Loucy (cell line): ENCODE measurements around the gene EP300.

Experiments used
- H2AFZ ChIP-seq: fragments of 200-600 bp; sonication (generic); 2 replicates; pipeline ENCODE4 v1.6.0; 2016; ENCODE audit warnings: antibody characterized with exemption, mild to moderate bottlenecking, low read length, moderate library complexity
- H3F3A ChIP-seq: fragments of 200-600 bp; 2 replicates; pipeline ENCODE4 v1.6.0; 2016; ENCODE audit warnings: antibody characterized with exemption, low read depth, mild to moderate bottlenecking
- H3K27me3 ChIP-seq: fragments of 200-600 bp; sonication (generic); 2 replicates; pipeline ENCODE4 v1.6.1; 2014; ENCODE audit warnings: low read length, mild to moderate bottlenecking; ENCODE audit not compliant: insufficient read depth, poor library complexity, severe bottlenecking
- H3K36me3 ChIP-seq: fragments of 200-600 bp; sonication (generic); 2 replicates; pipeline ENCODE4 v1.6.1; 2016; ENCODE audit warnings: low read length; ENCODE audit not compliant: insufficient read depth
- H3K4me1 ChIP-seq: fragments of 200-600 bp; sonication (generic); 2 replicates; pipeline ENCODE4 v1.5.1; 2014; ENCODE audit warnings: low read length, mild to moderate bottlenecking; ENCODE audit not compliant: insufficient read depth, poor library complexity, severe bottlenecking
- H3K4me2 ChIP-seq: fragments of 200-600 bp; sonication (generic); 2 replicates; pipeline ENCODE4 v1.6.0; 2014; ENCODE audit warnings: antibody characterized with exemption, low read length, low read depth, mild to moderate bottlenecking; ENCODE audit not compliant: poor library complexity, severe bottlenecking
- H3K4me3 ChIP-seq: fragments of 200-600 bp; sonication (generic); 2 replicates; pipeline ENCODE4 v1.5.1; 2014; ENCODE audit warnings: low read length, mild to moderate bottlenecking, mixed read lengths; ENCODE audit not compliant: poor library complexity, severe bottlenecking
- H3K79me2 ChIP-seq: fragments of 200-600 bp; sonication (generic); 2 replicates; pipeline ENCODE4 v1.6.1; 2014; ENCODE audit warnings: low read length; ENCODE audit not compliant: insufficient read depth
- H3K9ac ChIP-seq: fragments of 200-600 bp; sonication (generic); 2 replicates; pipeline ENCODE4 v1.6.0; 2014; ENCODE audit warnings: mild to moderate bottlenecking, low read depth, low read length, moderate library complexity; ENCODE audit not compliant: poor library complexity, severe bottlenecking
- H3K9me2 ChIP-seq: fragments of 200-600 bp; sonication (generic); replicated peaks from 2 replicates; pipeline ENCODE4 v1.6.1; 2016; ENCODE audit warnings: low read depth, low read length, mixed read lengths
- H3K9me3 ChIP-seq: fragments of 200-600 bp; sonication (generic); 2 replicates; pipeline ENCODE4 v1.6.1; 2014; ENCODE audit warnings: mild to moderate bottlenecking, antibody characterized with exemption, low read length, low read depth; ENCODE audit not compliant: insufficient read depth
- H4K20me1 ChIP-seq: fragments of 200-600 bp; sonication (generic); 2 replicates; pipeline ENCODE4 v1.6.0; 2014; ENCODE audit warnings: antibody characterized with exemption, low read length, mild to moderate bottlenecking; ENCODE audit not compliant: insufficient read depth, poor library complexity, severe bottlenecking
- EZH2phosphoT487 ChIP-seq: fragments of 200-600 bp; IDR thresholded peaks from 2 replicates; pipeline ENCODE4 v1.6.1; 2018; ENCODE audit warnings: antibody characterized with exemption, mild to moderate bottlenecking, moderate library complexity, borderline replicate concordance
- TF ChIP-seq, protein P1 (sequence below): fragments of 200-600 bp; sonication (generic); conservative IDR thresholded peaks from 2 replicates; pipeline ENCODE4 v1.5.1; 2014; ENCODE audit warnings: mild to moderate bottlenecking, antibody characterized with exemption, low read length

EP300 gene

DNA sequence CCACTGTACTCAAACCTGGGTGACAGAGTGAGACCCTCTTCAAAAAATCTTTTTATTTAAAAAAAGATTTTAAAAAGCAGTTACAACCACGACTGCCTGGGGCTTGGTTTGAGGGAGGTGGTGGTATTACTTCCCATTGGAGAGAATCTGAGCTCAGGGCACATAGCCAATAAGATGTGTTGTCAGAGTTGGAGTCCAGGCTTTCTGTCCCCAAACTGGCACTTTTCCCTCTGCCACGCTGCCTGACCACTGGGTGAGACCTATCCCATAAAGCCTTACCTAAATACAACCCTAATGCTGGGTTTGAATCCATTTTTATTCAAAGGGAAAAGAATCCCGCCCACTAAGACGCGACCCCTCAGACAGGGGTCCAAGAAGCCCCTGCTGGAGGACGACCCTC lies 136.8 kb downstream of the EP300 start:
- Histone ChIP-seq H3F3A (no peaks in the 10 kb centered on the region), H3K4me1 (no peaks in the 10 kb centered on the region), H3K27me3 (no peaks in the 10 kb centered on the region), H3K9me3 (no peaks in the 10 kb centered on the region), H3K4me3 (no peak overlapping the region), H3K79me2 (no peaks in the 10 kb centered on the region), H3K9ac (no peak overlapping the region), H4K20me1 (no peaks in the 10 kb centered on the region), H3K36me3 (no peaks in the 10 kb centered on the region; the same call in 1 of the 2 replicates), H3K9me2 (no peaks in the 10 kb centered on the region), H2AFZ (no peak overlapping the region), H3K4me2 (no peak overlapping the region)
- TF ChIP-seq, protein P1, sequence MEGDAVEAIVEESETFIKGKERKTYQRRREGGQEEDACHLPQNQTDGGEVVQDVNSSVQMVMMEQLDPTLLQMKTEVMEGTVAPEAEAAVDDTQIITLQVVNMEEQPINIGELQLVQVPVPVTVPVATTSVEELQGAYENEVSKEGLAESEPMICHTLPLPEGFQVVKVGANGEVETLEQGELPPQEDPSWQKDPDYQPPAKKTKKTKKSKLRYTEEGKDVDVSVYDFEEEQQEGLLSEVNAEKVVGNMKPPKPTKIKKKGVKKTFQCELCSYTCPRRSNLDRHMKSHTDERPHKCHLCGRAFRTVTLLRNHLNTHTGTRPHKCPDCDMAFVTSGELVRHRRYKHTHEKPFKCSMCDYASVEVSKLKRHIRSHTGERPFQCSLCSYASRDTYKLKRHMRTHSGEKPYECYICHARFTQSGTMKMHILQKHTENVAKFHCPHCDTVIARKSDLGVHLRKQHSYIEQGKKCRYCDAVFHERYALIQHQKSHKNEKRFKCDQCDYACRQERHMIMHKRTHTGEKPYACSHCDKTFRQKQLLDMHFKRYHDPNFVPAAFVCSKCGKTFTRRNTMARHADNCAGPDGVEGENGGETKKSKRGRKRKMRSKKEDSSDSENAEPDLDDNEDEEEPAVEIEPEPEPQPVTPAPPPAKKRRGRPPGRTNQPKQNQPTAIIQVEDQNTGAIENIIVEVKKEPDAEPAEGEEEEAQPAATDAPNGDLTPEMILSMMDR: no peak
- TF ChIP-seq EZH2phosphoT487: no peak
